GM12878 (cell line): Measurements from ENCODE around the gene CCDC136.

Source experiments
- BHLHE40 ChIP-seq, 2 experiments: fragments of 450-650 bp in 1 of 2; IDR thresholded peaks; 2 replicates each; pipeline ENCODE4 v1.6.1; 2011 to 2017; ENCODE audit warnings: low read depth in 2 of 2, borderline replicate concordance in 1 of 2, improper control_type of control experiment in 1 of 2, low read length in 1 of 2, mild to moderate bottlenecking in 1 of 2
- CREM ChIP-seq: IDR thresholded peaks from 2 replicates; pipeline ENCODE4 v1.6.1; 2014; ENCODE audit warnings: antibody characterized with exemption, low read depth
- E2F4 ChIP-seq: IDR thresholded peaks from 2 replicates; pipeline ENCODE4 v1.6.1; 2012; ENCODE audit warnings: low read depth, low read length, improper control_type of control experiment
- GABPA ChIP-seq: IDR thresholded peaks from 2 replicates; pipeline ENCODE4 v1.6.1; 2014; ENCODE audit warnings: antibody characterized with exemption, low read depth, mild to moderate bottlenecking, inconsistent platforms
- MYC ChIP-seq: IDR thresholded peaks from 2 replicates; pipeline ENCODE4 v1.6.1; 2011; ENCODE audit warnings: mild to moderate bottlenecking, low read length, moderate library complexity, inconsistent platforms; ENCODE audit not compliant: insufficient read depth, insufficient replicate concordance, insufficient read length, severe bottlenecking
- NR2C2 ChIP-seq: IDR thresholded peaks from 2 replicates; pipeline ENCODE4 v1.6.1; 2011; ENCODE audit warnings: borderline replicate concordance, low read depth; ENCODE audit not compliant: control insufficient read depth, insufficient read length
- POLR2AphosphoS5 ChIP-seq: IDR thresholded peaks from 2 replicates; pipeline ENCODE4 v1.6.1; 2011; ENCODE audit warnings: mild to moderate bottlenecking, low read length, inconsistent platforms
- RAD21 ChIP-seq: IDR thresholded peaks from 2 replicates; pipeline ENCODE4 v1.6.1; 2011; ENCODE audit warnings: mild to moderate bottlenecking, low read depth, low read length, moderate library complexity; ENCODE audit not compliant: insufficient read depth
- ZSCAN29 ChIP-seq: fragments of 450-650 bp; IDR thresholded peaks from 2 replicates; pipeline ENCODE4 v1.6.1; 2017; ENCODE audit warnings: mild to moderate bottlenecking, moderate library complexity
- TF ChIP-seq, protein P1 (sequence below): fragments of 450-650 bp; IDR thresholded peaks from 2 replicates; pipeline ENCODE4 v1.6.1; 2018; ENCODE audit warnings: borderline replicate concordance, mild to moderate bottlenecking; ENCODE audit not compliant: partially characterized antibody
- TF ChIP-seq, protein P2 (sequence below), 3 experiments: IDR thresholded peaks in 2 of 3; conservative IDR thresholded peaks in 1 of 3; 2 replicates each; pipeline ENCODE4 v1.5.1; 2011; ENCODE audit warnings: low read depth in 3 of 3, low read length in 3 of 3, mild to moderate bottlenecking in 3 of 3, control low read depth in 2 of 3, moderate library complexity in 2 of 3, inconsistent platforms in 1 of 3, mixed read lengths in 1 of 3; ENCODE audit not compliant: control insufficient read depth in 2 of 3, insufficient read depth in 1 of 3; ENCODE audit errors: extremely low read depth in 1 of 3
- TF ChIP-seq, protein P3 (sequence below): IDR thresholded peaks from 2 replicates; pipeline ENCODE4 v1.6.1; 2011; ENCODE audit warnings: borderline replicate concordance, low read depth, mild to moderate bottlenecking, moderate library complexity, mixed read lengths, low read length; ENCODE audit not compliant: insufficient read depth; ENCODE audit errors: extremely low read length

- TF ChIP-seq, protein P1, sequence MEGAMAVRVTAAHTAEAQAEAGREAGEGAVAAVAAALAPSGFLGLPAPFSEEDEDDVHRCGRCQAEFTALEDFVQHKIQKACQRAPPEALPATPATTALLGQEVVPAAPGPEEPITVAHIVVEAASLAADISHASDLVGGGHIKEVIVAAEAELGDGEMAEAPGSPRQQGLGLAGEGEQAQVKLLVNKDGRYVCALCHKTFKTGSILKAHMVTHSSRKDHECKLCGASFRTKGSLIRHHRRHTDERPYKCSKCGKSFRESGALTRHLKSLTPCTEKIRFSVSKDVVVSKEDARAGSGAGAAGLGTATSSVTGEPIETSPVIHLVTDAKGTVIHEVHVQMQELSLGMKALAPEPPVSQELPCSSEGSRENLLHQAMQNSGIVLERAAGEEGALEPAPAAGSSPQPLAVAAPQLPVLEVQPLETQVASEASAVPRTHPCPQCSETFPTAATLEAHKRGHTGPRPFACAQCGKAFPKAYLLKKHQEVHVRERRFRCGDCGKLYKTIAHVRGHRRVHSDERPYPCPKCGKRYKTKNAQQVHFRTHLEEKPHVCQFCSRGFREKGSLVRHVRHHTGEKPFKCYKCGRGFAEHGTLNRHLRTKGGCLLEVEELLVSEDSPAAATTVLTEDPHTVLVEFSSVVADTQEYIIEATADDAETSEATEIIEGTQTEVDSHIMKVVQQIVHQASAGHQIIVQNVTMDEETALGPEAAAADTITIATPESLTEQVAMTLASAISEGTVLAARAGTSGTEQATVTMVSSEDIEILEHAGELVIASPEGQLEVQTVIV = no peak
- no peak for TF ChIP-seq CREM
- no peak for TF ChIP-seq MYC
- TF ChIP-seq E2F4 = no peak
- TF ChIP-seq, protein P2, sequence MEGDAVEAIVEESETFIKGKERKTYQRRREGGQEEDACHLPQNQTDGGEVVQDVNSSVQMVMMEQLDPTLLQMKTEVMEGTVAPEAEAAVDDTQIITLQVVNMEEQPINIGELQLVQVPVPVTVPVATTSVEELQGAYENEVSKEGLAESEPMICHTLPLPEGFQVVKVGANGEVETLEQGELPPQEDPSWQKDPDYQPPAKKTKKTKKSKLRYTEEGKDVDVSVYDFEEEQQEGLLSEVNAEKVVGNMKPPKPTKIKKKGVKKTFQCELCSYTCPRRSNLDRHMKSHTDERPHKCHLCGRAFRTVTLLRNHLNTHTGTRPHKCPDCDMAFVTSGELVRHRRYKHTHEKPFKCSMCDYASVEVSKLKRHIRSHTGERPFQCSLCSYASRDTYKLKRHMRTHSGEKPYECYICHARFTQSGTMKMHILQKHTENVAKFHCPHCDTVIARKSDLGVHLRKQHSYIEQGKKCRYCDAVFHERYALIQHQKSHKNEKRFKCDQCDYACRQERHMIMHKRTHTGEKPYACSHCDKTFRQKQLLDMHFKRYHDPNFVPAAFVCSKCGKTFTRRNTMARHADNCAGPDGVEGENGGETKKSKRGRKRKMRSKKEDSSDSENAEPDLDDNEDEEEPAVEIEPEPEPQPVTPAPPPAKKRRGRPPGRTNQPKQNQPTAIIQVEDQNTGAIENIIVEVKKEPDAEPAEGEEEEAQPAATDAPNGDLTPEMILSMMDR (IDR thresholded peaks at IDR 0.05 in 2 of 3, conservative IDR thresholded peaks at IDR 0.05 in 1 of 3; ENCODE audit: control insufficient read depth in 2 of 3, extremely low read depth in 1 of 3, insufficient read depth in 1 of 3, low read depth in 3 of 3, low read length in 3 of 3) = no peak
- TF ChIP-seq, protein P3, sequence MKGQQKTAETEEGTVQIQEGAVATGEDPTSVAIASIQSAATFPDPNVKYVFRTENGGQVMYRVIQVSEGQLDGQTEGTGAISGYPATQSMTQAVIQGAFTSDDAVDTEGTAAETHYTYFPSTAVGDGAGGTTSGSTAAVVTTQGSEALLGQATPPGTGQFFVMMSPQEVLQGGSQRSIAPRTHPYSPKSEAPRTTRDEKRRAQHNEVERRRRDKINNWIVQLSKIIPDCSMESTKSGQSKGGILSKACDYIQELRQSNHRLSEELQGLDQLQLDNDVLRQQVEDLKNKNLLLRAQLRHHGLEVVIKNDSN = no peak
- no peak for TF ChIP-seq BHLHE40 (IDR thresholded peaks at IDR 0.05; ENCODE audit: borderline replicate concordance in 1 of 2, low read depth in 2 of 2, low read length in 1 of 2)
- no peak for TF ChIP-seq ZSCAN29
- no peak for TF ChIP-seq RAD21
- TF ChIP-seq POLR2AphosphoS5 = no peak
- no peak for TF ChIP-seq GABPA
- no peak for TF ChIP-seq NR2C2
Measured at GRCh38 chr7:128827971-128828711, 36.4 kb downstream of the CCDC136 start.
